ENCODE measurements around the gene DPM3. TPM values are rescaled to one million over a fixed set of nuclear protein-coding genes. Genes with fewer than 3 reads are reported as not detected.
A peak's percentile ranks its signal among the peaks of the same experiment; 100 is the strongest.

DPM3 gene
- total RNA-seq, 3 donors from 2014 or later (not counting 1 experiment from before 2014, with no cell fraction given) = 26.8 to 45.7 (median 41.5) TPM

DNA sequence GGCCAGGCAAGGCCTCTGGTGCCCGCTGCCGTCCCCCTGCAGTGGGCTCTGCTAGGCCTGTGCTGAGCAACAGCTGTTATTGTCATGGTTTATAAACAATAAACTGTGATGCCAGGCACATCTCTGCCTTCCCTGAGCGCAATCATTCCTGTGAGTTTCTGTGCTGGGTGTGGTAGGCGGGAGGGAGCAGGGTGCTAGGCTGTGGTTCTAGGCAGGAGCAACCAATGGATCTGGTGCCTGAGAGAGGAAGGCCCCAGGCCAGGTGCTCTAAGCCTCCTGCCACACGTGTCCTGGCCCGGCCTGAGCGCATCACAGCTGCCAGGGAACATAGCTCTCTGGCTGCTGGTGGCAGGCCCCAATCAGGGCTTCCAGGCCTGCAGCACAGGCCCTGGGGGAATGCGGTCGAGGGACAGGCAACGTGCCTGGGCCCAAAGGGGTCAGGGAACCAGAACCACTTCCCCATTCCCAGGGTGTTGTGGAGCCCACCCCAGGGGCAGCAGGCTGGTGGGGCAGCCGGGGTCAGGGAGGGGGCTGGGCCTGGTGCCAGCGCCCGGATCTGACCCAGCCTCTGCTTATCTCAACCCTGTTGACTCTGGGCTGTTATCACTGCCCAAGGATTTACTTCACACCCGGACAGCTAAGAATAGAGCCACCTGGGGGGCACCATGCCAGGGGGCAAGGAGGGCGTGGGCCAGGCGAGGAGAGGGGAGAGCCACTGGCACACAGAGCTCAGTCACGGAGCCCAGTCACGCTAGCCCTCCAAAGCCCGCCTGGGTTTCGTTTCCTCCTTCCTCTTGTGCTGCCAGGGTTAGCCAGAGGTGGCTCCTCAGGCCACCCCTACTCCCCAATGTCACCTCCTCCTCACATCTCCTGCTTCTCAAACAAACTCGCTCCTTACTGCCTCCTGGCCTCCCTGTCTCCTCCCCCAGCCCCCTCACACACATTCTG is 44.8 kb upstream of the DPM3 start:
- 76% methylated on average over 21 of the region's 21 CpGs for WGBS (ENCODE audit: insufficient coverage)
- H3K27ac ChIP-seq (ENCODE audit: low read length) = no peak overlapping the region
- H3K27me3 ChIP-seq (ENCODE audit: control insufficient read depth, insufficient read depth, low read length) = no peaks in the 10 kb centered on the region
- Mint-ChIP-seq H3K27me3 (ENCODE audit: low read depth in 2 of 2) (no peaks in the 10 kb centered on the region), H3K36me3 (no peaks in the 10 kb centered on the region), H3K4me1 (peaks cover 6% of the 10 kb centered on the region in 2 donors), H3K27ac (no peak overlapping the region), H3K4me3 (no peak overlapping the region), H3K9me3 (no peaks in the 10 kb centered on the region)
- peaks cover 18% of the 10 kb centered on the region for H3K4me1 ChIP-seq (ENCODE audit: control insufficient read depth, insufficient read depth, low read length)
- TF ChIP-seq, protein P1, sequence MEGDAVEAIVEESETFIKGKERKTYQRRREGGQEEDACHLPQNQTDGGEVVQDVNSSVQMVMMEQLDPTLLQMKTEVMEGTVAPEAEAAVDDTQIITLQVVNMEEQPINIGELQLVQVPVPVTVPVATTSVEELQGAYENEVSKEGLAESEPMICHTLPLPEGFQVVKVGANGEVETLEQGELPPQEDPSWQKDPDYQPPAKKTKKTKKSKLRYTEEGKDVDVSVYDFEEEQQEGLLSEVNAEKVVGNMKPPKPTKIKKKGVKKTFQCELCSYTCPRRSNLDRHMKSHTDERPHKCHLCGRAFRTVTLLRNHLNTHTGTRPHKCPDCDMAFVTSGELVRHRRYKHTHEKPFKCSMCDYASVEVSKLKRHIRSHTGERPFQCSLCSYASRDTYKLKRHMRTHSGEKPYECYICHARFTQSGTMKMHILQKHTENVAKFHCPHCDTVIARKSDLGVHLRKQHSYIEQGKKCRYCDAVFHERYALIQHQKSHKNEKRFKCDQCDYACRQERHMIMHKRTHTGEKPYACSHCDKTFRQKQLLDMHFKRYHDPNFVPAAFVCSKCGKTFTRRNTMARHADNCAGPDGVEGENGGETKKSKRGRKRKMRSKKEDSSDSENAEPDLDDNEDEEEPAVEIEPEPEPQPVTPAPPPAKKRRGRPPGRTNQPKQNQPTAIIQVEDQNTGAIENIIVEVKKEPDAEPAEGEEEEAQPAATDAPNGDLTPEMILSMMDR (IDR thresholded peaks at IDR 0.05) = no peak
- no peaks in the 10 kb centered on the region for H3K36me3 ChIP-seq (ENCODE audit: control insufficient read depth, insufficient read depth, low read length)
- no peaks in the 10 kb centered on the region for H3K9me3 ChIP-seq (ENCODE audit: control insufficient read depth, insufficient read depth, low read length)
- DNase-seq = no peak
- ATAC-seq = peak in 2 of 3 donors; percentile 41 to 49
- intact Hi-C loops (cut with micrococcal nuclease) = no loop called here
- H3K4me3 ChIP-seq (ENCODE audit: low read length) = no peak overlapping the region

DNA sequence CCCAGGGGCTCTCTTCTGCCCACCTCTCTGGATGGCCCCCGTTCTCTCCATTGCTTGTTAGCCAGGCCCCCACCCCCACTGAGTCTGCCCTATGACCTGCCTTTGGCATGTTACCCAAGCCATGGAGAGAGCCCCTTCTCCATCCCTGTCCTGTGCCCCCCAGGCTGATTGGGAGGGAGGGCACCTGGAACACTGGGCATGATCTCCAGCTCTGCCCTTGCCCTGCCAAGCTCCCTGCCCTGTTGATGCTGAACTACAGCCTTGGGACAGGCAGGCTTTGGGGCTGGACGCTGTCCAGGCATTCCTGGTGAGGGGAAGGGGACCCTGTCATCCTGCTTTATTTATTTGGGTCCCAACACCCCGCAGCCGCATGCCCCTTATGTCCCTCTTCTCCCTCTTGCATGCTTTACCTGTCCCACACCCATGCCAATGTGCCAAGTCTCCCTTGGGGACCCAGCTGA is 44.0 kb upstream of the DPM3 start:
- Mint-ChIP-seq H3K36me3 (no peaks in the 10 kb centered on the region), H3K4me3 (no peak overlapping the region), H3K4me1 (peaks cover 6% of the 10 kb centered on the region in 2 donors), H3K27ac (no peak overlapping the region), H3K27me3 (ENCODE audit: low read depth in 2 of 2) (no peaks in the 10 kb centered on the region), H3K9me3 (no peaks in the 10 kb centered on the region)
- ATAC-seq = no peak
- intact Hi-C loops (cut with micrococcal nuclease) = no loop called here
- no peaks in the 10 kb centered on the region for H3K27me3 ChIP-seq (ENCODE audit: control insufficient read depth, insufficient read depth, low read length)
- H3K9me3 ChIP-seq (ENCODE audit: control insufficient read depth, insufficient read depth, low read length) = no peaks in the 10 kb centered on the region
- H3K36me3 ChIP-seq (ENCODE audit: control insufficient read depth, insufficient read depth, low read length) = no peaks in the 10 kb centered on the region
- H3K4me3 ChIP-seq (ENCODE audit: low read length) = no peak overlapping the region
- no peak for DNase-seq
- no peak overlapping the region for H3K27ac ChIP-seq (ENCODE audit: low read length)
- 89% methylated on average over 4 of the region's 4 CpGs for WGBS (ENCODE audit: insufficient coverage)
- peaks cover 18% of the 10 kb centered on the region for H3K4me1 ChIP-seq (ENCODE audit: control insufficient read depth, insufficient read depth, low read length)
- TF ChIP-seq, protein P1 (IDR thresholded peaks at IDR 0.05) = no peak

DNA sequence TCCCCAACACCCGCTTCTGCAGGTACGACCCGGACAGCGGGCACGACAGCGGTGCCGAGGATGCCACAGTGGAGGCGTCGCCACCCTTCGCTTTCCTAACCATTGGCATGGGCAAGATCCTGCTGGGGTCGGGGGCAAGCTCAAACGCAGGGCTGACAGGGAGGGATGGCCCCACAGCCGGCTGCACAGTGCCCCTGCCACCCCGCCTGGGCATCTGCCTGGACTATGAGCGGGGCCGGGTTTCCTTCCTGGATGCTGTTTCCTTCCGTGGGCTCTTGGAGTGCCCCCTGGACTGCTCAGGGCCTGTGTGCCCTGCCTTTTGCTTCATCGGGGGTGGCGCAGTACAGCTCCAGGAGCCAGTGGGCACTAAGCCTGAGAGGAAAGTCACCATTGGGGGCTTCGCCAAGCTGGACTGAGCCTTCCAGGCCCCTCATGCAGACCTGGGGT is 43.5 kb upstream of the DPM3 start:
- Mint-ChIP-seq H3K4me3 (no peak overlapping the region), H3K27ac (no peak overlapping the region), H3K9me3 (no peaks in the 10 kb centered on the region), H3K36me3 (no peaks in the 10 kb centered on the region), H3K27me3 (ENCODE audit: low read depth in 2 of 2) (no peaks in the 10 kb centered on the region), H3K4me1 (peaks cover 6% of the 10 kb centered on the region in 2 donors)
- ATAC-seq = no peak
- Histone ChIP-seq H3K4me1 (ENCODE audit: control insufficient read depth, insufficient read depth, low read length) (peaks cover 18% of the 10 kb centered on the region), H3K9me3 (ENCODE audit: control insufficient read depth, insufficient read depth, low read length) (no peaks in the 10 kb centered on the region), H3K27me3 (ENCODE audit: control insufficient read depth, insufficient read depth, low read length) (no peaks in the 10 kb centered on the region), H3K36me3 (ENCODE audit: control insufficient read depth, insufficient read depth, low read length) (peaks cover 2% of the 10 kb centered on the region), H3K4me3 (ENCODE audit: low read length) (no peak overlapping the region), H3K27ac (ENCODE audit: low read length) (no peak overlapping the region)
- intact Hi-C loops (cut with micrococcal nuclease) = no loop called here
- 93% methylated on average over 20 of the region's 20 CpGs for WGBS (ENCODE audit: insufficient coverage)
- no peak for DNase-seq
- TF ChIP-seq, protein P1 (IDR thresholded peaks at IDR 0.05) = no peak
